Ascending aorta (tissue), 2 donors: ENCODE results near the gene ZMAT5. TPM values are rescaled to one million over a fixed set of nuclear protein-coding genes. Genes with fewer than 3 reads are reported as not detected.

Source experiments
- DNase-seq, 2 donors: peaks; one replicate each; pipeline ENCODE4 v3.0.0-alpha.2; 2019; ENCODE audit warnings: low spot score in 2 of 2
- H3K27ac ChIP-seq, 2 donors: fragments of 200-600 bp; sonication (generic); one replicate each; pipeline ENCODE4 v1.5.1; 2016 to 2017; ENCODE audit warnings: mild to moderate bottlenecking in 1 of 2
- H3K27me3 ChIP-seq: fragments of 200-600 bp; sonication (generic); one replicate; pipeline ENCODE4 v1.5.1; 2017
- H3K36me3 ChIP-seq, 2 donors: fragments of 200-600 bp; sonication (generic); one replicate each; pipeline ENCODE4 v1.5.1; 2016
- H3K4me1 ChIP-seq, 2 donors: fragments of 200-600 bp; sonication (generic); one replicate each; pipeline ENCODE4 v1.5.1; 2016 to 2017; ENCODE audit warnings: mild to moderate bottlenecking in 1 of 2
- H3K4me3 ChIP-seq, 2 donors: fragments of 200-600 bp; sonication (generic); one replicate each; pipeline ENCODE4 v1.5.1; 2016 to 2017; ENCODE audit warnings: mild to moderate bottlenecking in 1 of 2
- H3K9me3 ChIP-seq, 2 donors: fragments of 200-600 bp; sonication (generic); one replicate each; pipeline ENCODE4 v1.5.1; 2016
- CTCF ChIP-seq, 3 experiments: fragments of 200-600 bp in 2 of 3; fragments of 450-650 bp in 1 of 3; sonication (generic) in 2 of 3; IDR thresholded peaks; one replicate each; pipeline ENCODE4 v1.5.1; 2016 to 2019; ENCODE audit warnings: antibody characterized with exemption in 3 of 3, mild to moderate bottlenecking in 1 of 3, moderate library complexity in 1 of 3
- intact Hi-C: fragments of 100-400 bp; cut with DNase I; formaldehyde crosslinking; loops from one replicate; pipeline ENCODE4 v1.15.1; 2023
- total RNA-seq: library from RNA; depleted of rRNA; stranded (reverse); fragments of >200 nt; gene quantifications from one replicate; pipeline ENCODE4 v1.1.0, GENCODE V29; 2016

ZMAT5 gene, protein sequence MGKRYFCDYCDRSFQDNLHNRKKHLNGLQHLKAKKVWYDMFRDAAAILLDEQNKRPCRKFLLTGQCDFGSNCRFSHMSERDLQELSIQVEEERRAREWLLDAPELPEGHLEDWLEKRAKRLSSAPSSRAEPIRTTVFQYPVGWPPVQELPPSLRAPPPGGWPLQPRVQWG
- total RNA-seq: 59.3 TPM

GRCh38 chr22:29766632-29767170 lies at the start of gene ZMAT5:
Gene ZMAT5 (minus strand): TSS chr22:29767007. CDS start chr22:29748544, 18,463 bp downstream.
- peak within 1 kb of the TSS; percentile 81 to 91 for H3K4me3 ChIP-seq
- intact Hi-C loops: loop anchor here (1.0 to 2.0 kb wide), 5 partner anchors 33 to 590 kb away; partner anchors contain the start of genes ASCC2, MTMR3, NF2 and SF3A1
- no peaks in the 10 kb centered on the region for H3K27me3 ChIP-seq
- H3K9me3 ChIP-seq: no peaks in the 10 kb centered on the region
- peaks cover 9 to 17% of the 10 kb centered on the region in 2 donors for H3K4me1 ChIP-seq
- H3K27ac ChIP-seq: peak within 1 kb of the TSS; percentile 70 to 78
- peaks cover 14 to 27% of the 10 kb centered on the region in 2 donors for H3K36me3 ChIP-seq
- TF ChIP-seq CTCF (IDR thresholded peaks at IDR 0.05): no peak
- peak; percentile 82 to 96 for DNase-seq

- no peaks in the 10 kb centered on the region for H3K9me3 ChIP-seq
- no peak for DNase-seq
- H3K36me3 ChIP-seq: peaks cover 53 to 89% of the 10 kb centered on the region in 2 donors
- peak overlapping the region in 1 of 2 donors; percentile 34 for H3K27ac ChIP-seq
- no peaks in the 10 kb centered on the region for H3K27me3 ChIP-seq
- no peak for TF ChIP-seq CTCF (IDR thresholded peaks at IDR 0.05)
- intact Hi-C loops: no loop called here
- no peak overlapping the region for H3K4me3 ChIP-seq
- H3K4me1 ChIP-seq: no peaks in the 10 kb centered on the region
These were observed 49.7 kb upstream of the ZMAT5 start for GRCh38 chr22:29816539-29816938.

- peaks cover 56 to 91% of the 10 kb centered on the region in 2 donors for H3K36me3 ChIP-seq
- DNase-seq: peak in 1 of 2 donors; percentile 66
These were observed 49.3 kb upstream of the ZMAT5 start for GRCh38 chr22:29816128-29816527.

GRCh38 chr22:29815580-29815979 lies 48.8 kb upstream of the ZMAT5 start:
- no peak overlapping the region for H3K27ac ChIP-seq

More at GRCh38 chr22:29816128-29816527, 49.3 kb upstream of the ZMAT5 start:
- Histone ChIP-seq H3K27ac (no peak overlapping the region), H3K9me3 (no peaks in the 10 kb centered on the region), H3K4me1 (no peaks in the 10 kb centered on the region), H3K4me3 (no peak overlapping the region), H3K27me3 (no peaks in the 10 kb centered on the region)
- intact Hi-C loops: no loop called here
- TF ChIP-seq CTCF (IDR thresholded peaks at IDR 0.05): no peak

DNA sequence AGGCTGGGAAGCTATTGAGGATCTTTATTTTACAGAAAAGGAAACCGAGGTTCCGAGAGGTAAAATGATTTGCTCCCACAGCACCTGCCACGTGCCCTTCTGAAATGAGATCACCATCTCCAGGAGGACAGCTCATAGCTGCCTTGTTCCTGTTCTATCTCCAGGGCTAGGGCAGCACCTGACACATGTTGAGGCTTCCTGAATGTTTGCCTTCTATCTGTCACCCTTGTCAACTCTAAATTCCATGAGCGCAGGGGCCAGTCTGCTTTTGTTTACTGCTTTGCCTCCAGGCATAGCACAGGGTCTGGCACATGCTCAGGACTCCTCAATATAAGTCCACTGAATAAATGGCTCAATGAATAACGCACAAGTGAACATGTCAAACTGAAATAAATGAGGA lies 47.2 kb upstream of the ZMAT5 start:
- Histone ChIP-seq H3K36me3 (peaks cover 59 to 86% of the 10 kb centered on the region in 2 donors), H3K27ac (no peak overlapping the region), H3K9me3 (no peaks in the 10 kb centered on the region), H3K4me1 (no peaks in the 10 kb centered on the region), H3K4me3 (no peak overlapping the region), H3K27me3 (no peaks in the 10 kb centered on the region)
- no peak for TF ChIP-seq CTCF (IDR thresholded peaks at IDR 0.05)
- no peak for DNase-seq
- intact Hi-C loops: no loop called here

More at GRCh38 chr22:29815580-29815979, 48.8 kb upstream of the ZMAT5 start:
- peaks cover 61 to 93% of the 10 kb centered on the region in 2 donors for H3K36me3 ChIP-seq
- DNase-seq: no peak
- intact Hi-C loops: no loop called here
- TF ChIP-seq CTCF (IDR thresholded peaks at IDR 0.05): no peak
- no peaks in the 10 kb centered on the region for H3K4me1 ChIP-seq
- H3K4me3 ChIP-seq: no peak overlapping the region
- no peaks in the 10 kb centered on the region for H3K9me3 ChIP-seq
- no peaks in the 10 kb centered on the region for H3K27me3 ChIP-seq
